BLaER1 (cell line): ENCODE measurements around the gene SH2D4B.

Source experiments
- H3K27ac ChIP-seq: shearing (Covaris generic); formaldehyde crosslinking; 2 replicates; pipeline ENCODE4 v1.8.1; 2022
- H3K27me3 ChIP-seq: shearing (Covaris generic); formaldehyde crosslinking; 2 replicates; pipeline ENCODE4 v1.8.1; 2022
- H3K36me3 ChIP-seq: shearing (Covaris generic); formaldehyde crosslinking; 2 replicates; pipeline ENCODE4 v1.8.1; 2022
- H3K4me1 ChIP-seq: shearing (Covaris generic); formaldehyde crosslinking; 2 replicates; pipeline ENCODE4 v1.8.1; 2022
- H3K4me2 ChIP-seq: shearing (Covaris generic); formaldehyde crosslinking; 2 replicates; pipeline ENCODE4 v1.8.1; 2022
- H3K4me3 ChIP-seq: shearing (Covaris generic); formaldehyde crosslinking; 2 replicates; pipeline ENCODE4 v1.8.1; 2022
- H3K9ac ChIP-seq: shearing (Covaris generic); formaldehyde crosslinking; 2 replicates; pipeline ENCODE4 v1.8.1; 2022
- H3K9me3 ChIP-seq: shearing (Covaris generic); formaldehyde crosslinking; 2 replicates; pipeline ENCODE4 v1.8.1; 2022
- H4K20me1 ChIP-seq: shearing (Covaris generic); formaldehyde crosslinking; 2 replicates; pipeline ENCODE4 v1.8.1; 2022
- Cebpa-rat ChIP-seq: shearing (Covaris generic); IDR thresholded peaks from 2 replicates; pipeline ENCODE4 v1.8.1; 2022

Gene SH2D4B

GRCh38 chr10:80664071-80664680, 126.5 kb downstream of the SH2D4B start:
- no peaks in the 10 kb centered on the region for H3K9me3 ChIP-seq
- no peaks in the 10 kb centered on the region for H4K20me1 ChIP-seq
- H3K4me3 ChIP-seq = no peak overlapping the region
- TF ChIP-seq Cebpa-rat = no peak
- H3K36me3 ChIP-seq = no peaks in the 10 kb centered on the region
- no peaks in the 10 kb centered on the region for H3K27me3 ChIP-seq
- no peak overlapping the region for H3K27ac ChIP-seq
- no peak overlapping the region for H3K9ac ChIP-seq
- no peak overlapping the region for H3K4me2 ChIP-seq
- H3K4me1 ChIP-seq = peaks cover 25% of the 10 kb centered on the region

GRCh38 chr10:80669485-80669884, 131.8 kb downstream of the SH2D4B start:
- no peaks in the 10 kb centered on the region for H3K36me3 ChIP-seq
- H4K20me1 ChIP-seq = no peaks in the 10 kb centered on the region
- no peak overlapping the region for H3K4me2 ChIP-seq
- no peaks in the 10 kb centered on the region for H3K9me3 ChIP-seq
- no peak overlapping the region for H3K27ac ChIP-seq
- TF ChIP-seq Cebpa-rat = no peak
- H3K4me1 ChIP-seq = peaks cover 6% of the 10 kb centered on the region; the same call in 1 of the 2 replicates
- no peak overlapping the region for H3K9ac ChIP-seq
- H3K27me3 ChIP-seq = no peaks in the 10 kb centered on the region
- no peak overlapping the region for H3K4me3 ChIP-seq

GRCh38 chr10:80670774-80671173, 133.1 kb downstream of the SH2D4B start:
- Histone ChIP-seq H3K4me3 (no peak overlapping the region), H3K9ac (no peak overlapping the region)

GRCh38 chr10:80671847-80672246, 134.1 kb downstream of the SH2D4B start:
- H3K36me3 ChIP-seq = no peaks in the 10 kb centered on the region
- TF ChIP-seq Cebpa-rat = no peak
- no peaks in the 10 kb centered on the region for H3K27me3 ChIP-seq
- H4K20me1 ChIP-seq = no peaks in the 10 kb centered on the region
- no peak overlapping the region for H3K9ac ChIP-seq
- H3K27ac ChIP-seq = no peak overlapping the region
- no peak overlapping the region for H3K4me3 ChIP-seq
- no peak overlapping the region for H3K4me2 ChIP-seq
- H3K9me3 ChIP-seq = peaks cover 12% of the 10 kb centered on the region
- 0 out of 2 replicates have a peak, but pooled peaks cover 2% of the 10 kb centered on the region for H3K4me1 ChIP-seq

More at GRCh38 chr10:80670774-80671173, 133.1 kb downstream of the SH2D4B start:
- Histone ChIP-seq H3K36me3 (no peaks in the 10 kb centered on the region), H3K27ac (no peak overlapping the region), H3K4me2 (no peak overlapping the region), H4K20me1 (no peaks in the 10 kb centered on the region), H3K9me3 (peaks cover 4% of the 10 kb centered on the region), H3K27me3 (no peaks in the 10 kb centered on the region), H3K4me1 (peaks cover under 1% of the 10 kb centered on the region; the same call in 1 of the 2 replicates)
- no peak for TF ChIP-seq Cebpa-rat

GRCh38 chr10:80672613-80673012, 134.9 kb downstream of the SH2D4B start:
- Histone ChIP-seq H3K9ac (no peak overlapping the region), H3K4me2 (no peak overlapping the region), H3K27ac (no peak overlapping the region), H3K4me1 (0 out of 2 replicates have a peak, but pooled peaks cover 4% of the 10 kb centered on the region), H3K27me3 (no peaks in the 10 kb centered on the region), H3K4me3 (no peak overlapping the region), H3K9me3 (peaks cover 12% of the 10 kb centered on the region), H3K36me3 (no peaks in the 10 kb centered on the region), H4K20me1 (no peaks in the 10 kb centered on the region)
- TF ChIP-seq Cebpa-rat = no peak

GRCh38 chr10:80674809-80675208, 137.1 kb downstream of the SH2D4B start:
- Histone ChIP-seq H3K27ac (no peak overlapping the region), H3K4me1 (0 out of 2 replicates have a peak, but pooled peaks cover 4% of the 10 kb centered on the region), H3K36me3 (no peaks in the 10 kb centered on the region), H3K27me3 (no peaks in the 10 kb centered on the region), H3K4me2 (no peak overlapping the region), H3K9me3 (peaks cover 16% of the 10 kb centered on the region), H3K9ac (no peak overlapping the region), H4K20me1 (no peaks in the 10 kb centered on the region), H3K4me3 (no peak overlapping the region)
- no peak for TF ChIP-seq Cebpa-rat

- Histone ChIP-seq H3K9ac (no peak overlapping the region), H3K9me3 (peaks cover 9% of the 10 kb centered on the region), H3K27ac (no peak overlapping the region), H3K36me3 (no peaks in the 10 kb centered on the region), H3K4me3 (no peak overlapping the region), H3K4me2 (no peak overlapping the region), H3K4me1 (0 out of 2 replicates have a peak, but pooled peaks cover 4% of the 10 kb centered on the region), H3K27me3 (no peaks in the 10 kb centered on the region; the same call in 1 of the 2 replicates), H4K20me1 (no peaks in the 10 kb centered on the region)
- no peak for TF ChIP-seq Cebpa-rat
Measured at GRCh38 chr10:80681142-80681541, 143.4 kb downstream of the SH2D4B start.

- H3K9me3 ChIP-seq = no peaks in the 10 kb centered on the region
- no peaks in the 10 kb centered on the region for H4K20me1 ChIP-seq
- H3K27me3 ChIP-seq = no peaks in the 10 kb centered on the region; the same call in 1 of the 2 replicates
- no peak overlapping the region for H3K27ac ChIP-seq
- H3K4me3 ChIP-seq = no peak overlapping the region
- TF ChIP-seq Cebpa-rat = no peak
- no peaks in the 10 kb centered on the region for H3K4me1 ChIP-seq
- no peak overlapping the region for H3K4me2 ChIP-seq
- H3K36me3 ChIP-seq = no peaks in the 10 kb centered on the region
- H3K9ac ChIP-seq = no peak overlapping the region
Measured at GRCh38 chr10:80684259-80684658, 146.6 kb downstream of the SH2D4B start.

- TF ChIP-seq Cebpa-rat = no peak
- Histone ChIP-seq H4K20me1 (no peaks in the 10 kb centered on the region), H3K27ac (no peak overlapping the region), H3K27me3 (no peaks in the 10 kb centered on the region; the same call in 1 of the 2 replicates), H3K4me3 (no peak overlapping the region), H3K36me3 (no peaks in the 10 kb centered on the region), H3K9me3 (no peaks in the 10 kb centered on the region), H3K4me2 (no peak overlapping the region), H3K9ac (no peak overlapping the region), H3K4me1 (no peaks in the 10 kb centered on the region)
Measured at GRCh38 chr10:80685355-80685754, 147.7 kb downstream of the SH2D4B start.

GRCh38 chr10:80686734-80687475, 149.2 kb downstream of the SH2D4B start:
- Histone ChIP-seq H3K4me2 (no peak overlapping the region), H3K27ac (no peak overlapping the region), H3K36me3 (no peaks in the 10 kb centered on the region), H3K27me3 (no peaks in the 10 kb centered on the region; the same call in 1 of the 2 replicates), H3K4me3 (no peak overlapping the region), H3K4me1 (no peaks in the 10 kb centered on the region), H3K9ac (no peak overlapping the region), H3K9me3 (no peaks in the 10 kb centered on the region), H4K20me1 (no peaks in the 10 kb centered on the region)
- no peak for TF ChIP-seq Cebpa-rat
